Neural cell (in vitro differentiated cells): ENCODE measurements around the gene STUM. TPM values are rescaled to one million over a fixed set of nuclear protein-coding genes. Genes with fewer than 3 reads are reported as not detected.

Source experiments
- H2AFZ ChIP-seq: fragments of 200-600, 300-800 bp; sonication (generic), shearing (Covaris generic); 2 replicates; pipeline ENCODE4 v1.6.0; 2014; ENCODE audit warnings: low read depth, mild to moderate bottlenecking, antibody characterized with exemption, low read length, moderate library complexity
- H3F3A ChIP-seq: fragments of 200-600 bp; shearing (Covaris generic); 2 replicates; pipeline ENCODE4 v1.6.1; 2016; ENCODE audit warnings: mild to moderate bottlenecking, moderate library complexity, mixed read lengths, antibody characterized with exemption, low read length; ENCODE audit not compliant: insufficient read depth, poor library complexity, severe bottlenecking
- H3K27ac ChIP-seq: fragments of 200-600, 300-800 bp; sonication (generic), shearing (Covaris generic); 2 replicates; pipeline ENCODE4 v1.5.1; 2014; ENCODE audit warnings: mild to moderate bottlenecking, low read length, moderate library complexity
- H3K27me3 ChIP-seq: fragments of 300-800, 200-600 bp; sonication (generic), shearing (Covaris generic); 2 replicates; pipeline ENCODE4 v1.6.0; 2014; ENCODE audit warnings: mild to moderate bottlenecking, low read depth, low read length, moderate library complexity; ENCODE audit not compliant: insufficient read depth
- H3K36me3 ChIP-seq: fragments of 300-800, 200-600 bp; sonication (generic), shearing (Covaris generic); 2 replicates; pipeline ENCODE4 v1.5.1; 2014; ENCODE audit warnings: mild to moderate bottlenecking, antibody characterized with exemption, low read length, moderate library complexity; ENCODE audit not compliant: insufficient read depth
- H3K4me2 ChIP-seq: fragments of 300-800, 200-600 bp; sonication (generic), shearing (Covaris generic); 2 replicates; pipeline ENCODE4 v1.6.0; 2014; ENCODE audit warnings: mild to moderate bottlenecking, low read length
- H3K4me3 ChIP-seq: fragments of 300-800, 200-600 bp; sonication (generic), shearing (Covaris generic); 2 replicates; pipeline ENCODE4 v1.5.1; 2014; ENCODE audit warnings: mild to moderate bottlenecking, low read length, moderate library complexity
- H3K79me2 ChIP-seq: fragments of 200-600 bp; shearing (Covaris generic); replicated peaks from 2 replicates; pipeline ENCODE4 v1.6.0; 2014; ENCODE audit warnings: mild to moderate bottlenecking, low read length, moderate library complexity; ENCODE audit not compliant: insufficient read depth
- H3K9ac ChIP-seq: fragments of 300-800, 200-600 bp; sonication (generic), shearing (Covaris generic); 2 replicates; pipeline ENCODE4 v1.6.1; 2016; ENCODE audit warnings: mild to moderate bottlenecking, low read length, mixed read lengths
- H3K9me2 ChIP-seq: fragments of 200-600 bp; shearing (Covaris generic); 2 replicates; pipeline ENCODE4 v1.6.1; 2016; ENCODE audit warnings: mild to moderate bottlenecking, low read length, mixed read lengths; ENCODE audit not compliant: insufficient read depth
- H3K9me3 ChIP-seq: fragments of 200-600, 300-800 bp; sonication (generic), shearing (Covaris generic); 2 replicates; pipeline ENCODE4 v1.6.1; 2016; ENCODE audit warnings: mild to moderate bottlenecking, mixed run types, low read length, moderate library complexity, mixed read lengths
- H4K20me1 ChIP-seq: fragments of 200-600 bp; shearing (Covaris generic); 2 replicates; pipeline ENCODE4 v1.6.1; 2016; ENCODE audit warnings: mild to moderate bottlenecking, mixed run types; ENCODE audit not compliant: insufficient read depth
- CTCF ChIP-seq: fragments of 450-650 bp; IDR thresholded peaks from 2 replicates; pipeline ENCODE4 v1.5.1; 2014; ENCODE audit warnings: antibody characterized with exemption, mild to moderate bottlenecking, moderate library complexity; ENCODE audit not compliant: poor library complexity, severe bottlenecking
- EP300 ChIP-seq: fragments of 450-650 bp; conservative IDR thresholded peaks from 2 replicates; pipeline ENCODE4 v1.6.1; 2014; ENCODE audit warnings: antibody characterized with exemption, mild to moderate bottlenecking, moderate library complexity; ENCODE audit not compliant: poor library complexity, severe bottlenecking
- EZH2 ChIP-seq: fragments of 200-600, 300-800 bp; shearing (Covaris generic), sonication (generic); IDR thresholded peaks from 2 replicates; pipeline ENCODE4 v1.6.1; 2014; ENCODE audit warnings: antibody characterized with exemption, low read length, borderline replicate concordance, mild to moderate bottlenecking; ENCODE audit not compliant: insufficient read depth, poor library complexity, severe bottlenecking
- MXI1 ChIP-seq: fragments of 450-650 bp; conservative IDR thresholded peaks from 2 replicates; pipeline ENCODE4 v1.6.1; 2014; ENCODE audit warnings: antibody characterized with exemption, mild to moderate bottlenecking; ENCODE audit not compliant: poor library complexity, severe bottlenecking
- POLR2AphosphoS5 ChIP-seq: IDR thresholded peaks from 2 replicates; pipeline ENCODE4 v1.6.1; 2012
- RAD21 ChIP-seq: fragments of 450-650 bp; conservative IDR thresholded peaks from 2 replicates; pipeline ENCODE4 v1.6.1; 2014; ENCODE audit warnings: antibody characterized with exemption, mild to moderate bottlenecking, moderate library complexity
- SMC3 ChIP-seq: fragments of 450-650 bp; conservative IDR thresholded peaks from 2 replicates; pipeline ENCODE4 v1.6.1; 2014; ENCODE audit warnings: antibody characterized with exemption, mild to moderate bottlenecking, moderate library complexity; ENCODE audit not compliant: poor library complexity
- TAF1 ChIP-seq: IDR thresholded peaks from 2 replicates; pipeline ENCODE4 v1.6.1; 2012; ENCODE audit warnings: low read depth
- polyA plus RNA-seq: library from polyadenylated mRNA; depleted of rRNA; stranded (reverse); fragments of >200 nt; gene quantifications from 2 replicates; pipeline ENCODE4 v1.2.3, GENCODE V29; 2014
- TF ChIP-seq, protein P1 (sequence below): IDR thresholded peaks from 2 replicates; pipeline ENCODE4 v1.6.1; 2012; ENCODE audit warnings: borderline replicate concordance

STUM gene
- polyA plus RNA-seq, 1 donor from 2014 or later, result 0.52 TPM

DNA sequence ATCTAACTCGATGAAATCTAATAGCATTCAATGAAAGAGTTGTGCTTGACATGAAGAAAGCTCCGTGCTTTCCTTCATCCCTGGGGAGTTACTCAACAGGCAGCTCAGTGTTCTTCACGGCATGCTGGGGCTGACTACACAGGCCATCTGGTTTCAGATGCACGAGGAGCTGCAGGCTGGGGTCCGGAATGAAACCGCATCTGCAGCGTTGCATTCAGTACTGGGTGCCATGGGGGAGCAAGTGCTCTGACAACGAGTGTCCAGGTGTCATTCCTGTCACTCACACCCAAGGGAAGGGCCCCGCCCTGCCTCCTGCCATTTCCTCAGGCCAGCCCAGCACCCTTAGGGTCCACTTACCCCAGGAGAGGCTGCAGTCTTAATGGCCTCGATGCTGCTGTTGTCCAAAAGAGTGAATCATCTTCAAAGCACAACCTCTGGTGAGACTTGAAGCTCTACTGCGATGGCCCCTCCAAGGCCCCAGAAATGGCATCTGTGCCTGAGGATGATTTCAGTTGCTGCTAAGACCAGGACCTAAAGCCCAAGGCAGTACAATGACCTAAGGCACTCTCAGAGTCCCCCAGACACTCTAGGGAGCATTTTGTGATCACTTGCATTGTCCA is 61.4 kb downstream of the STUM start:
- H2AFZ ChIP-seq, result no peak overlapping the region
- H3K27me3 ChIP-seq, result no peaks in the 10 kb centered on the region
- TF ChIP-seq MXI1, result no peak
- TF ChIP-seq RAD21, result no peak
- TF ChIP-seq SMC3, result no peak
- TF ChIP-seq, protein P1, sequence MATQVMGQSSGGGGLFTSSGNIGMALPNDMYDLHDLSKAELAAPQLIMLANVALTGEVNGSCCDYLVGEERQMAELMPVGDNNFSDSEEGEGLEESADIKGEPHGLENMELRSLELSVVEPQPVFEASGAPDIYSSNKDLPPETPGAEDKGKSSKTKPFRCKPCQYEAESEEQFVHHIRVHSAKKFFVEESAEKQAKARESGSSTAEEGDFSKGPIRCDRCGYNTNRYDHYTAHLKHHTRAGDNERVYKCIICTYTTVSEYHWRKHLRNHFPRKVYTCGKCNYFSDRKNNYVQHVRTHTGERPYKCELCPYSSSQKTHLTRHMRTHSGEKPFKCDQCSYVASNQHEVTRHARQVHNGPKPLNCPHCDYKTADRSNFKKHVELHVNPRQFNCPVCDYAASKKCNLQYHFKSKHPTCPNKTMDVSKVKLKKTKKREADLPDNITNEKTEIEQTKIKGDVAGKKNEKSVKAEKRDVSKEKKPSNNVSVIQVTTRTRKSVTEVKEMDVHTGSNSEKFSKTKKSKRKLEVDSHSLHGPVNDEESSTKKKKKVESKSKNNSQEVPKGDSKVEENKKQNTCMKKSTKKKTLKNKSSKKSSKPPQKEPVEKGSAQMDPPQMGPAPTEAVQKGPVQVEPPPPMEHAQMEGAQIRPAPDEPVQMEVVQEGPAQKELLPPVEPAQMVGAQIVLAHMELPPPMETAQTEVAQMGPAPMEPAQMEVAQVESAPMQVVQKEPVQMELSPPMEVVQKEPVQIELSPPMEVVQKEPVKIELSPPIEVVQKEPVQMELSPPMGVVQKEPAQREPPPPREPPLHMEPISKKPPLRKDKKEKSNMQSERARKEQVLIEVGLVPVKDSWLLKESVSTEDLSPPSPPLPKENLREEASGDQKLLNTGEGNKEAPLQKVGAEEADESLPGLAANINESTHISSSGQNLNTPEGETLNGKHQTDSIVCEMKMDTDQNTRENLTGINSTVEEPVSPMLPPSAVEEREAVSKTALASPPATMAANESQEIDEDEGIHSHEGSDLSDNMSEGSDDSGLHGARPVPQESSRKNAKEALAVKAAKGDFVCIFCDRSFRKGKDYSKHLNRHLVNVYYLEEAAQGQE, result no peak
- TF ChIP-seq CTCF, result no peak
- TF ChIP-seq TAF1, result no peak
- TF ChIP-seq EP300, result no peak
- TF ChIP-seq EZH2, result no peak
- no peaks in the 10 kb centered on the region for H4K20me1 ChIP-seq
- no peak overlapping the region for H3K4me2 ChIP-seq
- H3K36me3 ChIP-seq, result no peaks in the 10 kb centered on the region
- no peak overlapping the region for H3K27ac ChIP-seq
- H3K9me2 ChIP-seq, result no peaks in the 10 kb centered on the region
- H3F3A ChIP-seq, result no peaks in the 10 kb centered on the region
- no peak overlapping the region for H3K9ac ChIP-seq
- no peaks in the 10 kb centered on the region for H3K79me2 ChIP-seq
- no peak overlapping the region for H3K4me3 ChIP-seq
- H3K9me3 ChIP-seq, result no peaks in the 10 kb centered on the region

GRCh38 chr1:226610671-226611070 is 62.1 kb downstream of the STUM start:
- no peaks in the 10 kb centered on the region for H3K9me3 ChIP-seq
- H4K20me1 ChIP-seq, result no peaks in the 10 kb centered on the region
- H3K9me2 ChIP-seq, result no peaks in the 10 kb centered on the region
- H3K4me2 ChIP-seq, result no peak overlapping the region
- H3K79me2 ChIP-seq, result no peaks in the 10 kb centered on the region
- H3F3A ChIP-seq, result no peaks in the 10 kb centered on the region
- H3K4me3 ChIP-seq, result no peak overlapping the region
- no peak overlapping the region for H3K9ac ChIP-seq
- no peaks in the 10 kb centered on the region for H3K27me3 ChIP-seq
- no peak overlapping the region for H3K27ac ChIP-seq
- H3K36me3 ChIP-seq, result no peaks in the 10 kb centered on the region
- no peak overlapping the region for H2AFZ ChIP-seq
- TF ChIP-seq RAD21 (no peak), EZH2 (no peak), SMC3 (no peak), EP300 (no peak), CTCF (no peak), TAF1 (no peak), MXI1 (no peak), POLR2AphosphoS5 (no peak)
- TF ChIP-seq, protein P1, result no peak
